ENCODE measurements around the gene KCNK7. TPM values are rescaled to one million over a fixed set of nuclear protein-coding genes. Genes with fewer than 3 reads are reported as not detected.
"Not testable (repeated sequence)": the region's sequence is repeated elsewhere in the genome, so short reads cannot be mapped to it uniquely, and the experiment has no call there.

The KCNK7 gene
- polyA plus RNA-seq, 3 donors = 4.3 TPM; not detected in 2

- peak overlapping the region; percentile 88 to 100 (median 96) for H3K4me3 ChIP-seq (replicated peaks in 1 of 3; ENCODE audit: low read depth in 2 of 3, low read length in 3 of 3)
- H3K79me2 ChIP-seq (ENCODE audit: insufficient read depth, low read length) = peaks cover 55% of the 10 kb centered on the region
- peaks cover 0 to 2% (median 0%) of the 10 kb centered on the region in 3 donors for H3K27me3 Mint-ChIP-seq (ENCODE audit: low read depth in 3 of 3)
- peak overlapping the region; percentile 95 to 98 for H3K4me3 Mint-ChIP-seq
- H3K9me3 Mint-ChIP-seq = peaks cover 0 to 1% (median 0%) of the 10 kb centered on the region in 7 donors
- peak overlapping the region; percentile 80 for H3K9ac ChIP-seq (ENCODE audit: insufficient read depth, low read length, poor library complexity, severe bottlenecking)
- peaks cover 0 to 3% of the 10 kb centered on the region in 2 donors for H3K36me3 ChIP-seq (replicated peaks in 1 of 2; ENCODE audit: control insufficient read depth in 1 of 2, insufficient read depth in 2 of 2, low read length in 2 of 2)
- no peaks in the 10 kb centered on the region for H3K9me3 ChIP-seq (replicated peaks in 1 of 2; ENCODE audit: control insufficient read depth in 1 of 2, insufficient read depth in 1 of 2, low read length in 2 of 2)
- DNase-seq = peak in 1 of 3 donors; percentile 48
- H4K20me1 ChIP-seq (ENCODE audit: insufficient read depth, low read length) = peaks cover 42% of the 10 kb centered on the region
- peak overlapping the region; percentile 84 for H2AFZ ChIP-seq (ENCODE audit: insufficient read depth, low read depth, low read length, poor library complexity, severe bottlenecking)
- peak overlapping the region; percentile 95 to 96 for H3K27ac ChIP-seq (ENCODE audit: low read depth in 1 of 2, low read length in 2 of 2)
- TF ChIP-seq, protein P1, sequence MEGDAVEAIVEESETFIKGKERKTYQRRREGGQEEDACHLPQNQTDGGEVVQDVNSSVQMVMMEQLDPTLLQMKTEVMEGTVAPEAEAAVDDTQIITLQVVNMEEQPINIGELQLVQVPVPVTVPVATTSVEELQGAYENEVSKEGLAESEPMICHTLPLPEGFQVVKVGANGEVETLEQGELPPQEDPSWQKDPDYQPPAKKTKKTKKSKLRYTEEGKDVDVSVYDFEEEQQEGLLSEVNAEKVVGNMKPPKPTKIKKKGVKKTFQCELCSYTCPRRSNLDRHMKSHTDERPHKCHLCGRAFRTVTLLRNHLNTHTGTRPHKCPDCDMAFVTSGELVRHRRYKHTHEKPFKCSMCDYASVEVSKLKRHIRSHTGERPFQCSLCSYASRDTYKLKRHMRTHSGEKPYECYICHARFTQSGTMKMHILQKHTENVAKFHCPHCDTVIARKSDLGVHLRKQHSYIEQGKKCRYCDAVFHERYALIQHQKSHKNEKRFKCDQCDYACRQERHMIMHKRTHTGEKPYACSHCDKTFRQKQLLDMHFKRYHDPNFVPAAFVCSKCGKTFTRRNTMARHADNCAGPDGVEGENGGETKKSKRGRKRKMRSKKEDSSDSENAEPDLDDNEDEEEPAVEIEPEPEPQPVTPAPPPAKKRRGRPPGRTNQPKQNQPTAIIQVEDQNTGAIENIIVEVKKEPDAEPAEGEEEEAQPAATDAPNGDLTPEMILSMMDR (IDR thresholded peaks at IDR 0.05) = no peak
- peaks cover 10 to 23% of the 10 kb centered on the region in 2 donors for H3K36me3 Mint-ChIP-seq
- H3K4me2 ChIP-seq (replicated peaks; ENCODE audit: extremely low read depth, low read length, poor library complexity, severe bottlenecking) = peak overlapping the region; percentile 97
- peak overlapping the region; percentile 95 to 98 (median 98) for H3K27ac Mint-ChIP-seq
- no peaks in the 10 kb centered on the region for H3K27me3 ChIP-seq (ENCODE audit: control insufficient read depth in 2 of 2, insufficient read depth in 2 of 2, low read length in 2 of 2)
- peaks cover 60 to 71% of the 10 kb centered on the region in 2 donors for H3K4me1 ChIP-seq (ENCODE audit: control insufficient read depth in 1 of 2, insufficient read depth in 2 of 2, low read length in 2 of 2)
- intact Hi-C loops (cut with micrococcal nuclease) = no loop called here
- under 1% methylated on average over 24 of the region's 28 CpGs for WGBS (ENCODE audit: insufficient coverage)
- peaks cover 68% of the 10 kb centered on the region for H3K4me1 Mint-ChIP-seq
These were observed 26.2 kb downstream of the KCNK7 start for GRCh38 chr11:65569164-65569972.

GRCh38 chr11:65565624-65566453, 29.8 kb downstream of the KCNK7 start:
- TF ChIP-seq, protein P1 (IDR thresholded peaks at IDR 0.05) = no peak
- WGBS (ENCODE audit: insufficient coverage) = 100% methylated on average over 2 of the region's 7 CpGs

DNA sequence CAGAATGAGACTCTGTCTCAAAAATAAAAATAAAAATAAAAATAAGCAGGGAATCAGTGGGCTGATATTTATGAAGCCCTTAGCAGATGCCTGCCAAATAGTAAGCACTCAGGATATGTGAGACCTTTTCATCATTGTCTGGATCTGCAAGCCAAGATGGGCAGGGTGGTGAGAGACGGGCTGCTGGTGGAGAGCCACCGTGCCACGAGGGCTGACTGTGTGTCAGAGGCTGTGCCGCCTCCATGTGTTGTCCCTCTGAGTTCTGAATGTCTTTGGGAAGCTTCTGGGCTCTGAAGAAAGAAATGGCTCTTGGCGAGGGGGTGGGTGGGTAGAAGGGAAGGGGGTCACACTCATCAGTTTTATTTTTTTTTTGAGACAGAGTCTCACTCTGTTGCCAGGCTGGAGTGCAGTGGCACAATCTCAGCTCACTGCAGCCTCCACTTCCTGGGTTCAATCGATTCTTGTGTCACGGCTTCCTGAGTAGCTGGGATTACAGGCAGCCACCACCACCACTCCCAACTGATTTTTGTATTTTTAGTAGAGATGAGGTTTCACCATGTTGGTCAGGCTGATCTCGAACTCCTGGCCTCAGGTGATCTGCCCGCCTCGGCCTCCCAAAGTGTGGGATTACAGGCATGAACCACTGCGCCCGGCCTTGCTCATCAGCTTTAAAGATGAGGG, 30.6 kb downstream of the KCNK7 start:
- H3K27ac ChIP-seq (ENCODE audit: low read depth in 1 of 2, low read length in 2 of 2) = peak overlapping the region in 1 of 2 donors; percentile 57
- H3K36me3 Mint-ChIP-seq = peaks cover 10 to 16% of the 10 kb centered on the region in 2 donors
- H2AFZ ChIP-seq (ENCODE audit: insufficient read depth, low read depth, low read length, poor library complexity, severe bottlenecking); H3K27me3 ChIP-seq (ENCODE audit: control insufficient read depth in 2 of 2, insufficient read depth in 2 of 2, low read length in 2 of 2); H3K4me2 ChIP-seq (replicated peaks; ENCODE audit: extremely low read depth, low read length, poor library complexity, severe bottlenecking); H3K4me3 Mint-ChIP-seq; H3K9me3 ChIP-seq (replicated peaks in 1 of 2; ENCODE audit: control insufficient read depth in 1 of 2, insufficient read depth in 1 of 2, low read length in 2 of 2); H3K9me3 Mint-ChIP-seq; H3K4me3 ChIP-seq (replicated peaks in 1 of 3; ENCODE audit: low read depth in 2 of 3, low read length in 3 of 3); DNase-seq; intact Hi-C loops (cut with micrococcal nuclease); H3K9ac ChIP-seq (ENCODE audit: insufficient read depth, low read length, poor library complexity, severe bottlenecking); H3K36me3 ChIP-seq (replicated peaks in 1 of 2; ENCODE audit: control insufficient read depth in 1 of 2, insufficient read depth in 2 of 2, low read length in 2 of 2): not testable (repeated sequence)
- peaks cover 46% of the 10 kb centered on the region for H3K4me1 Mint-ChIP-seq
- H3K27me3 Mint-ChIP-seq (ENCODE audit: low read depth in 3 of 3) = peaks cover 4 to 11% (median 10%) of the 10 kb centered on the region in 3 donors
- peaks cover 25% of the 10 kb centered on the region for H3K79me2 ChIP-seq (ENCODE audit: insufficient read depth, low read length)
- H3K4me1 ChIP-seq (ENCODE audit: control insufficient read depth in 1 of 2, insufficient read depth in 2 of 2, low read length in 2 of 2) = peaks cover 30 to 38% of the 10 kb centered on the region in 2 donors
- peaks cover 18% of the 10 kb centered on the region for H4K20me1 ChIP-seq (ENCODE audit: insufficient read depth, low read length)
- 80% methylated on average over 7 of the region's 12 CpGs for WGBS (ENCODE audit: insufficient coverage)
- peak overlapping the region in 6 of 7 donors; percentile 45 to 84 (median 64) for H3K27ac Mint-ChIP-seq

More at GRCh38 chr11:65565624-65566453, 29.8 kb downstream of the KCNK7 start:
- peaks cover 18% of the 10 kb centered on the region for H4K20me1 ChIP-seq (ENCODE audit: insufficient read depth, low read length)
- peak in 1 of 3 donors; percentile 47 for DNase-seq
- Mint-ChIP-seq H3K9me3 (peaks cover 0 to 1% (median 0%) of the 10 kb centered on the region in 7 donors), H3K36me3 (peaks cover 10 to 16% of the 10 kb centered on the region in 2 donors), H3K27ac (peak overlapping the region; percentile 53 to 84 (median 82)), H3K4me1 (peaks cover 43% of the 10 kb centered on the region), H3K4me3 (no peak overlapping the region), H3K27me3 (ENCODE audit: low read depth in 3 of 3) (peaks cover 2 to 4% (median 2%) of the 10 kb centered on the region in 3 donors)
- H3K9ac ChIP-seq (ENCODE audit: insufficient read depth, low read length, poor library complexity, severe bottlenecking) = no peak overlapping the region
- no peak overlapping the region for H3K4me3 ChIP-seq (replicated peaks in 1 of 3; ENCODE audit: low read depth in 2 of 3, low read length in 3 of 3)
- peaks cover 0 to 3% of the 10 kb centered on the region in 2 donors for H3K27me3 ChIP-seq (ENCODE audit: control insufficient read depth in 2 of 2, insufficient read depth in 2 of 2, low read length in 2 of 2)
- peaks cover 0 to 3% of the 10 kb centered on the region in 2 donors for H3K36me3 ChIP-seq (replicated peaks in 1 of 2; ENCODE audit: control insufficient read depth in 1 of 2, insufficient read depth in 2 of 2, low read length in 2 of 2)
- peak overlapping the region in 1 of 2 donors; percentile 57 for H3K27ac ChIP-seq (ENCODE audit: low read depth in 1 of 2, low read length in 2 of 2)
- peaks cover 31% of the 10 kb centered on the region for H3K79me2 ChIP-seq (ENCODE audit: insufficient read depth, low read length)
- H3K4me1 ChIP-seq (ENCODE audit: control insufficient read depth in 1 of 2, insufficient read depth in 2 of 2, low read length in 2 of 2) = peaks cover 35 to 42% of the 10 kb centered on the region in 2 donors
- H3K9me3 ChIP-seq (replicated peaks in 1 of 2; ENCODE audit: control insufficient read depth in 1 of 2, insufficient read depth in 1 of 2, low read length in 2 of 2) = no peaks in the 10 kb centered on the region
- intact Hi-C loops (cut with micrococcal nuclease) = no loop called here
- peak overlapping the region; percentile 8 for H3K4me2 ChIP-seq (replicated peaks; ENCODE audit: extremely low read depth, low read length, poor library complexity, severe bottlenecking)
- H2AFZ ChIP-seq (ENCODE audit: insufficient read depth, low read depth, low read length, poor library complexity, severe bottlenecking) = no peak overlapping the region
